ENCODE data around the gene ART3. TPM values are rescaled to one million over a fixed set of nuclear protein-coding genes. Genes with fewer than 3 reads are reported as not detected.

Gene ART3
- polyA plus RNA-seq, 1 donor from 2014 or later = 0.25 TPM

DNA sequence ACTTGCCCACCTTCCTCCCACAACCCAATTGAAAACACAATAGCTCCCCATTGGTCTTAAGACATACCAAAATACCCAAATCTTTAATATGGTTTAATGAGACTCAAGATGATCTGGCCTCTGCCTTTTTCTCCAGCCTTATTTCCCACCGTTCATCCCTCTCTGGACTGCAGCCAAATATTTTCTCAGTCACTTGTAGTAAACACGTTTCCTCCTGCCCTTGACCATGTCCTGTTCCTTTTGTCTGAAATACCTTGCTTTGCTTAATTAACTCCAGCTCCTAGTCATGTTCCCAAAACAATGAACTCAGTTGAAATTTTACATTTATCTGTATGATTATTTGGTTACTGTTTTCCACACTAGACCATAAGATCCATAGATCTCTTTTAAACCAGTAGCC is 82.1 kb downstream of the ART3 start:
- Histone ChIP-seq H3K9me3 (ENCODE audit: low read length) (no peaks in the 10 kb centered on the region), H3K79me2 (replicated peaks; ENCODE audit: insufficient read depth, low read length) (no peaks in the 10 kb centered on the region), H3K27ac (ENCODE audit: low read length) (no peak overlapping the region), H3K9me2 (ENCODE audit: insufficient read depth, low read length) (no peaks in the 10 kb centered on the region), H4K20me1 (ENCODE audit: insufficient read depth) (no peaks in the 10 kb centered on the region), H3K27me3 (ENCODE audit: insufficient read depth, low read depth, low read length) (no peaks in the 10 kb centered on the region), H3K4me3 (ENCODE audit: low read length) (no peak overlapping the region), H3K4me2 (ENCODE audit: low read length) (no peak overlapping the region), H3F3A (ENCODE audit: insufficient read depth, low read length, poor library complexity, severe bottlenecking) (no peaks in the 10 kb centered on the region), H3K36me3 (ENCODE audit: insufficient read depth, low read length) (peaks cover 4% of the 10 kb centered on the region), H3K9ac (ENCODE audit: low read length) (no peak overlapping the region), H2AFZ (ENCODE audit: low read depth, low read length) (no peak overlapping the region)
- no peak for TF ChIP-seq SMC3 (conservative IDR thresholded peaks at IDR 0.05; ENCODE audit: poor library complexity)
- TF ChIP-seq POLR2AphosphoS5 (IDR thresholded peaks at IDR 0.05) = no peak
- no peak for TF ChIP-seq EZH2 (IDR thresholded peaks at IDR 0.05; ENCODE audit: borderline replicate concordance, insufficient read depth, low read length, poor library complexity, severe bottlenecking)
- TF ChIP-seq EP300 (conservative IDR thresholded peaks at IDR 0.05; ENCODE audit: poor library complexity, severe bottlenecking) = no peak

DNA sequence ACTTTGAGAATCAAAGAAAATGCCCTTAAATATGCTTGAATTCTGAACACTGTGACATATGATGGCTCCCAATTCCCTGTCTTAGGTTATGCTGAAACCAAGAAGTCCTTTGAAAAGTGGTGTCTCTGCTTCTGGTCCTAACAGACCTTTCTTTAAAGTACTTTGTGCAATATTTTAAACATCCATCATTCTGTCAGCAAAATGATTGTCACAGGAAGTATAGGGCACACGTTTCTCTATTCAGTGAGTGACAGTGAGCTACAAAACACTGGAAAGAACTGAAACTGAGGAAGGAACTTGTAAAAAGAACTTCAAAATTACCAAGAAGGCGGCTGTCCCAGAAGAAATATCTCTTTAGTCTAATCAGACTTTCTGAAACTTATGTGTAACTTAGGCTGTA is 85.8 kb downstream of the ART3 start:
- Histone ChIP-seq H2AFZ (ENCODE audit: low read depth, low read length) (no peak overlapping the region), H3K36me3 (ENCODE audit: insufficient read depth, low read length) (peaks cover 8% of the 10 kb centered on the region), H3K4me2 (ENCODE audit: low read length) (no peak overlapping the region), H3K4me3 (ENCODE audit: low read length) (no peak overlapping the region), H3K27me3 (ENCODE audit: insufficient read depth, low read depth, low read length) (no peaks in the 10 kb centered on the region), H3K9me3 (ENCODE audit: low read length) (no peaks in the 10 kb centered on the region), H4K20me1 (ENCODE audit: insufficient read depth) (no peaks in the 10 kb centered on the region), H3K9me2 (ENCODE audit: insufficient read depth, low read length) (no peaks in the 10 kb centered on the region), H3K9ac (ENCODE audit: low read length) (no peak overlapping the region), H3F3A (ENCODE audit: insufficient read depth, low read length, poor library complexity, severe bottlenecking) (no peaks in the 10 kb centered on the region), H3K27ac (ENCODE audit: low read length) (no peak overlapping the region), H3K79me2 (replicated peaks; ENCODE audit: insufficient read depth, low read length) (no peaks in the 10 kb centered on the region)
- no peak for TF ChIP-seq SMC3 (conservative IDR thresholded peaks at IDR 0.05; ENCODE audit: poor library complexity)
- TF ChIP-seq POLR2AphosphoS5 (IDR thresholded peaks at IDR 0.05) = no peak
- no peak for TF ChIP-seq TAF1 (IDR thresholded peaks at IDR 0.05; ENCODE audit: low read depth)
- no peak for TF ChIP-seq EP300 (conservative IDR thresholded peaks at IDR 0.05; ENCODE audit: poor library complexity, severe bottlenecking)

Other genes starting within 250 kb of the ART3 start
- 0.28 TPM in 1 of 2 replicates, not detected in the other for gene PPEF2, start 172.3 kb upstream of the ART3 start, polyA plus RNA-seq
- 7.3 and 11.9 TPM in 2 replicates for gene NAAA, start 133.7 kb upstream of the ART3 start, polyA plus RNA-seq
- gene SDAD1, start 83.8 kb upstream of the ART3 start, polyA plus RNA-seq = 19.1 and 22.6 TPM in 2 replicates
- not detected in 2 replicates for gene CXCL9, start 67.2 kb upstream of the ART3 start, polyA plus RNA-seq
- not detected in 2 replicates for gene CXCL10, start 51.2 kb upstream of the ART3 start, polyA plus RNA-seq
- 0.18 and 0.33 TPM in 2 replicates for gene CXCL11, start 38.6 kb upstream of the ART3 start, polyA plus RNA-seq
- gene NUP54, start 73.7 kb downstream of the ART3 start, polyA plus RNA-seq = 103 and 123 TPM in 2 replicates
- 235 and 256 TPM in 2 replicates for gene SCARB2, start 139.1 kb downstream of the ART3 start, polyA plus RNA-seq
- gene FAM47E, start 177.0 kb downstream of the ART3 start, polyA plus RNA-seq = 2.9 and 3.7 TPM in 2 replicates
- 0.22 TPM in 1 of 2 replicates, not detected in the other for gene STBD1, start 232.0 kb downstream of the ART3 start, polyA plus RNA-seq

Data from neural cell (in vitro differentiated cells).